GM12878 (cell line): ENCODE measurements around the gene ADAMTSL3. TPM values are rescaled to one million over a fixed set of nuclear protein-coding genes. Genes with fewer than 3 reads are reported as not detected.

Source experiments
- ATAC-seq: fragments of 200-7000 bp; cut with Tn5 transposase; 3 replicates; pipeline ENCODE4 v1.9.1; 2020; ENCODE audit warnings: mild to moderate bottlenecking, moderate library complexity
- BruUV-seq: library from RNA; stranded (reverse); fragments of 400-500 nt; replicated peaks from 2 replicates; lab custom pipeline; 2021; lab: Mats Ljungman, UMichigan
- CTCF ChIA-PET: fragments of 300-600 bp; sonication (Branson Sonifier 250); formaldehyde crosslinking; extraction: SDS; loops from one replicate; lab custom pipeline; 2021; ENCODE audit warnings: inconsistent platforms; lab: Yijun Ruan, JAX
- POLR2A ChIA-PET: fragments of 350-600 bp; formaldehyde crosslinking; extraction: SDS; loops from one replicate; lab custom pipeline; 2021; ENCODE audit warnings: inconsistent platforms; lab: Charles Lee
- RAD21 ChIA-PET: fragments of 300-600 bp; sonication (Branson Sonifier 250); formaldehyde crosslinking; loops from one replicate; lab custom pipeline; 2023; ENCODE audit warnings: antibody characterized with exemption; ENCODE audit not compliant: unreplicated experiment; lab: Charles Lee
- SMC1A ChIA-PET: fragments of 300-600 bp; sonication (Branson Sonifier 250); formaldehyde crosslinking; loops from one replicate; lab custom pipeline; 2023; ENCODE audit not compliant: unreplicated experiment, uncharacterized antibody; lab: Charles Lee
- DNase-seq: peaks from one replicate; pipeline ENCODE4 v3.0.0-alpha.2; 2011; ENCODE audit warnings: low read depth, low spot score
- FAIRE-seq: peaks from 3 replicates; lab custom pipeline; 2011; peaks lifted over from hg19 to GRCh38; lab: Jason Lieb, UNC
- H2AFZ ChIP-seq: 2 replicates; pipeline ENCODE4 v1.6.0; 2011; ENCODE audit warnings: low read depth, low read length, control low read depth; ENCODE audit not compliant: control insufficient read depth
- H3K27ac ChIP-seq: 2 replicates; pipeline ENCODE4 v1.5.1; 2011; ENCODE audit warnings: control low read depth; ENCODE audit not compliant: control insufficient read depth, insufficient read depth
- H3K27me3 ChIP-seq, 2 experiments: replicated peaks in 1 of 2; 2 replicates each; pipeline versions ENCODE4 v1.6.0 to v1.6.1; 2011; ENCODE audit warnings: low read length in 1 of 2; ENCODE audit not compliant: control insufficient read depth in 2 of 2, insufficient read depth in 2 of 2
- H3K36me3 ChIP-seq, 2 experiments: 2 replicates each; pipeline ENCODE4 v1.5.1; 2011; ENCODE audit warnings: low read length in 1 of 2; ENCODE audit not compliant: control insufficient read depth in 2 of 2, insufficient read depth in 2 of 2
- H3K4me1 ChIP-seq: 2 replicates; pipeline ENCODE4 v1.6.1; 2011; ENCODE audit warnings: mild to moderate bottlenecking, low read length, moderate library complexity, mixed read lengths; ENCODE audit not compliant: control insufficient read depth, insufficient read depth
- H3K4me2 ChIP-seq: 2 replicates; pipeline ENCODE4 v1.6.0; 2011; ENCODE audit warnings: control low read depth; ENCODE audit not compliant: control insufficient read depth, insufficient read depth
- H3K4me3 ChIP-seq: fragments of 200-600 bp; sonication (generic); 2 replicates; pipeline ENCODE4 v1.5.1; 2016
- H3K79me2 ChIP-seq: 2 replicates; pipeline ENCODE4 v1.6.0; 2011; ENCODE audit warnings: low read length; ENCODE audit not compliant: control insufficient read depth, insufficient read depth
- H3K9ac ChIP-seq: 2 replicates; pipeline ENCODE4 v1.8.0; 2011; ENCODE audit warnings: low read length, control low read depth, mixed read lengths; ENCODE audit not compliant: control insufficient read depth, insufficient read depth
- H3K9me3 ChIP-seq: replicated peaks from 3 replicates; pipeline ENCODE4 v1.5.1; 2011; ENCODE audit warnings: mild to moderate bottlenecking, low read length; ENCODE audit not compliant: control insufficient read depth, insufficient read depth
- H4K20me1 ChIP-seq: 2 replicates; pipeline ENCODE4 v1.6.0; 2011; ENCODE audit not compliant: control insufficient read depth, insufficient read depth
- CHD4 ChIP-seq: fragments of 200-600 bp; sonication (generic); IDR thresholded peaks from 2 replicates; pipeline ENCODE4 v1.6.1; 2016; ENCODE audit warnings: mild to moderate bottlenecking
- CTCF ChIP-seq, 3 experiments: IDR thresholded peaks in 2 of 3; conservative IDR thresholded peaks in 1 of 3; 2 replicates each; pipeline ENCODE4 v1.5.1; 2011; ENCODE audit warnings: low read depth in 3 of 3, low read length in 3 of 3, mild to moderate bottlenecking in 3 of 3, control low read depth in 2 of 3, moderate library complexity in 2 of 3, inconsistent platforms in 1 of 3, mixed read lengths in 1 of 3; ENCODE audit not compliant: control insufficient read depth in 2 of 3, insufficient read depth in 1 of 3; ENCODE audit errors: extremely low read depth in 1 of 3
- E2F8 ChIP-seq: fragments of 450-650 bp; IDR thresholded peaks from 2 replicates; pipeline ENCODE4 v1.6.1; 2018; ENCODE audit warnings: mild to moderate bottlenecking, low read depth, moderate library complexity; ENCODE audit not compliant: partially characterized antibody
- FOXM1 ChIP-seq: IDR thresholded peaks from 2 replicates; pipeline ENCODE4 v1.6.1; 2012; ENCODE audit warnings: low read depth, mild to moderate bottlenecking, inconsistent platforms, low read length, moderate library complexity
- HDAC2 ChIP-seq: fragments of 200-600 bp; sonication (generic); IDR thresholded peaks from 2 replicates; pipeline ENCODE4 v1.6.1; 2017
- IRF3 ChIP-seq: fragments of 450-650 bp; IDR thresholded peaks from 2 replicates; pipeline ENCODE4 v1.6.1; 2014; ENCODE audit warnings: mild to moderate bottlenecking
- KDM1A ChIP-seq: fragments of 200-600 bp; sonication (generic); IDR thresholded peaks from 2 replicates; pipeline ENCODE4 v1.6.1; 2016; ENCODE audit warnings: borderline replicate concordance
- MEF2A ChIP-seq: IDR thresholded peaks from 2 replicates; pipeline ENCODE4 v1.6.1; 2011; ENCODE audit warnings: low read depth, mild to moderate bottlenecking, low read length, moderate library complexity; ENCODE audit not compliant: insufficient read depth
- MYC ChIP-seq: IDR thresholded peaks from 2 replicates; pipeline ENCODE4 v1.6.1; 2011; ENCODE audit warnings: mild to moderate bottlenecking, low read length, moderate library complexity, inconsistent platforms; ENCODE audit not compliant: insufficient read depth, insufficient replicate concordance, insufficient read length, severe bottlenecking
- NBN ChIP-seq: fragments of 450-650 bp; IDR thresholded peaks from 2 replicates; pipeline ENCODE4 v1.6.1; 2016
- RBBP5 ChIP-seq: fragments of 200-600 bp; sonication (generic); conservative IDR thresholded peaks from 2 replicates; pipeline ENCODE4 v1.6.1; 2016
- REST ChIP-seq: IDR thresholded peaks from 2 replicates; pipeline ENCODE4 v1.6.1; 2012; ENCODE audit warnings: mild to moderate bottlenecking, low read depth, low read length
- SREBF1 ChIP-seq: IDR thresholded peaks from 2 replicates; pipeline ENCODE4 v1.6.1; 2012; ENCODE audit warnings: mild to moderate bottlenecking, low read length
- SREBF2 ChIP-seq: IDR thresholded peaks from 2 replicates; pipeline ENCODE4 v1.6.1; 2012; ENCODE audit warnings: mild to moderate bottlenecking, low read length
- TCF3 ChIP-seq: IDR thresholded peaks from 2 replicates; pipeline ENCODE4 v1.6.1; 2012; ENCODE audit warnings: low read depth, mild to moderate bottlenecking, low read length, borderline replicate concordance; ENCODE audit not compliant: insufficient read depth
- ZBED1 ChIP-seq: IDR thresholded peaks from 2 replicates; pipeline ENCODE4 v1.6.1; 2016; ENCODE audit warnings: borderline replicate concordance
- WGBS: methylation state at CpG from one replicate; pipeline ENCODE4 v1.1.6; 2016; ENCODE audit warnings: low lambda C conversion rate; ENCODE audit not compliant: insufficient replicate concordance, insufficient coverage; ENCODE audit errors: missing lambda C conversion rate; 5-methylcytosine and 5-hydroxymethylcytosine counted together
- in situ Hi-C: fragments of 300-500 bp; cut with MboI; formaldehyde crosslinking; loops from 9 replicates; pipeline ENCODE4 v1.14.3; 2018; ENCODE audit warnings: mixed read lengths
- intact Hi-C: fragments of 100-400 bp; cut with micrococcal nuclease; formaldehyde crosslinking; loops from one replicate; pipeline ENCODE4 v1.14.2; 2022; ENCODE audit not compliant: unreplicated experiment
- polyA plus RNA-seq, 11 experiments: library from polyadenylated mRNA; depleted of rRNA in 4 of 11; unstranded in 6 of 11; stranded (reverse) in 5 of 11; fragments of >200 nt; fragmentation: Nextera tagmentation in 4 of 11; fragmentation: Illumina TruSeq in 1 of 11; extraction: Ambion mirVana in 4 of 11; extraction: Trizol in 1 of 11; gene quantifications; 1 replicate in 1 of 11; 2 replicates in 10 of 11; pipeline versions ENCODE4 v1.2.1 to v1.2.3, GENCODE V29; 2011 to 2016; ENCODE audit warnings: inconsistent platforms in 2 of 11, missing spikeins in 2 of 11, low read depth in 1 of 11
- total RNA-seq, 4 experiments: library from RNA; depleted of rRNA in 3 of 4; stranded (reverse); fragments of >200 nt in 3 of 4; fragmentation: Illumina TruSeq in 1 of 4; extraction: Trizol in 1 of 4; gene quantifications; 2 replicates each; pipeline versions ENCODE4 v1.2.1 to v1.2.3, GENCODE V29; 2013 to 2021

ADAMTSL3 gene
- total and polyA plus RNA-seq, 10 of the 15 experiments (the other 5 are each of a cell fraction or from before 2014, with no cell fraction given) = 0.01 to 0.28 (median 0.13) TPM

GRCh38 chr15:83848315-83849050 lies 194.6 kb downstream of the ADAMTSL3 start:
- Histone ChIP-seq H3K4me3 (no peak overlapping the region), H3K27me3 (no peaks in the 10 kb centered on the region), H3K4me1 (no peaks in the 10 kb centered on the region), H3K9ac (no peak overlapping the region), H4K20me1 (no peaks in the 10 kb centered on the region), H3K27ac (no peak overlapping the region), H2AFZ (no peak overlapping the region), H3K9me3 (no peaks in the 10 kb centered on the region), H3K4me2 (no peak overlapping the region), H3K79me2 (no peaks in the 10 kb centered on the region), H3K36me3 (no peaks in the 10 kb centered on the region)
- ChIA-PET CTCF (no interaction called here), RAD21 (no interaction called here), SMC1A (no interaction called here), POLR2A (no interaction called here)
- BruUV-seq = no TSS peak
- DNase-seq (no peak), FAIRE-seq (no peak), ATAC-seq (no peak)
- intact Hi-C loops = no loop called here
- WGBS = 40% methylated on average over 2 of the region's 2 CpGs
- in situ Hi-C loops = no loop called here
- TF ChIP-seq CTCF (IDR thresholded peaks at IDR 0.05 in 2 of 3, conservative IDR thresholded peaks at IDR 0.05 in 1 of 3; ENCODE audit: control insufficient read depth in 2 of 3, extremely low read depth in 1 of 3, insufficient read depth in 1 of 3, low read depth in 3 of 3, low read length in 3 of 3) = no peak
- no peak for TF ChIP-seq SREBF2
- no peak for TF ChIP-seq FOXM1
- TF ChIP-seq MYC = no peak
- TF ChIP-seq TCF3 = no peak
- no peak for TF ChIP-seq E2F8
- no peak for TF ChIP-seq RBBP5
- no peak for TF ChIP-seq SREBF1
- no peak for TF ChIP-seq REST
- no peak for TF ChIP-seq MEF2A
- no peak for TF ChIP-seq IRF3
- TF ChIP-seq NBN = no peak
- no peak for TF ChIP-seq ZBED1
- TF ChIP-seq HDAC2 = no peak
- TF ChIP-seq KDM1A = no peak
- TF ChIP-seq CHD4 = no peak
